Measurements from ENCODE around the gene AMD1. TPM values are rescaled to one million over a fixed set of nuclear protein-coding genes. Genes with fewer than 3 reads are reported as not detected.
"Not testable (repeated sequence)": the region's sequence is repeated elsewhere in the genome, so short reads cannot be mapped to it uniquely, and the experiment has no call there.

AMD1 gene
- total RNA-seq: 80.8 TPM

GRCh38 chr6:110873981-110874879, at the start of gene AMD1:
TSS of gene AMD1 (plus strand) at chr6:110874785. CDS start at chr6:110875106, 321 bp downstream.
- ATAC-seq: peak; percentile 94

GRCh38 chr6:110826236-110827129, 48.1 kb upstream of the AMD1 start:
- peak; percentile 68 for ATAC-seq

DNA sequence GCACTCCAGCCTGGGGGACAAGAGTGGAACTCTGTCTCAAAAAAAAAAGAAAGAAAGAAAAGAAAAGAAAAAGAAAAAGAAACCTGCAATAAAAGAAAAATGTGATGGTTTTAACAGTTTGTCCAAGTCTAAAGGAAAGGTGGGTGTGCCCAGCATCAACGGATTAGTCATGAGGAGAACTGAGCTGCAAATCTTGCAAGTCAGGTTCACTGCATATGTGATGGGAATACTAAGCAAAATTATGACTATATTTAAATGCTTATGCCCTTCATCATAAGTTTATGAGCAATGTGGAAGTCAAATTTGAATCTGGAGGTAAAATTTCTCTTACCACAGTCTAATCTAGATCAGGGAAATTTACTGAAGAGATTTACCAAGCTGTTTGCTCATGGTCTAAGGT, 46.2 kb upstream of the AMD1 start:
- peak; percentile 96 for ATAC-seq

GRCh38 chr6:110831405-110831804, 43.2 kb upstream of the AMD1 start:
- no peak for ATAC-seq

DNA sequence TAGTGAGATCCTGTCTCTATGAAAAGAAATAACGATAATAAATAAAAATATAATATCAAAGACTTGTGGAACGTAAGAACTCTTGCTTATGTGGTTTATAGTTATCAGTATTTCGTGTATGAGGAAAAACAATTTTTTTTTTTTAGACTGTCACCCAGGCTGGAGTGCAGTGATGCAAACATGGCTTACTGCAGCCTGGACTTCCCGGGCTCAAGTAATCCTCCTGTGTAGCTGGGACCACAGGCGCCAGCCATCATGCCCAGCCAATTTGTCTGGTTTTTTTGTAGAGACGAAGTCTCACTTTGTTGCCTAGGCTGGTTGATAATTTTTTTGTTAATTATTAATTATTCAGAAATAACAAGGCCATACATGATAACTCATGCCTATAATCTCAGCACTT, 40.8 kb upstream of the AMD1 start:
- ATAC-seq: no peak

- ATAC-seq: not testable (repeated sequence)
Measured at GRCh38 chr6:110835751-110836150, 38.8 kb upstream of the AMD1 start.

DNA sequence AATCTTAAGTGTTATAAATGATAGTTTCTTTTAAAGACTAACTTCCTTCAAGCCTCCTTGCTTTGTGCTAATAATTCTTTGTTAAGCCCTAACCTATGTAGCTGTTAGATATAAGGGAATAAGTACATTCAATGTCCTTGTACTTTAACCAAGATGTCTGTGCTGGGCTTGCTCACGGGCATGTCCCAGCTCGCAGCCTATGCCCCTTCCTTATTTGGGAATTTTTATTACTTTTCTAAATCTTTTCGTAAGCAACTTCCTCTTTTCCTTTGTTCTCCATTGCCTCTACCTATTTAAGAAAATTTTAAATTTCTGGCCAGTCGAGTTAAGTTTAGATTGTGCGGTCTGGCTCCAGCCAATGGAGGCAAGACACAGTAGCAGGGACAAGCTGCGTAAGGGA, 33.3 kb upstream of the AMD1 start:
- no peak for ATAC-seq

GRCh38 chr6:110849781-110850180, 24.8 kb upstream of the AMD1 start:
- no peak for ATAC-seq

- ATAC-seq: no peak
Measured at GRCh38 chr6:110852773-110853172, 21.8 kb upstream of the AMD1 start.

- ATAC-seq: peak; percentile 99
Measured at GRCh38 chr6:110853754-110854477, 20.7 kb upstream of the AMD1 start.

GRCh38 chr6:110856296-110856695, 18.3 kb upstream of the AMD1 start:
- ATAC-seq: no peak

- no peak for ATAC-seq
Measured at GRCh38 chr6:110858016-110858415, 16.6 kb upstream of the AMD1 start.

DNA sequence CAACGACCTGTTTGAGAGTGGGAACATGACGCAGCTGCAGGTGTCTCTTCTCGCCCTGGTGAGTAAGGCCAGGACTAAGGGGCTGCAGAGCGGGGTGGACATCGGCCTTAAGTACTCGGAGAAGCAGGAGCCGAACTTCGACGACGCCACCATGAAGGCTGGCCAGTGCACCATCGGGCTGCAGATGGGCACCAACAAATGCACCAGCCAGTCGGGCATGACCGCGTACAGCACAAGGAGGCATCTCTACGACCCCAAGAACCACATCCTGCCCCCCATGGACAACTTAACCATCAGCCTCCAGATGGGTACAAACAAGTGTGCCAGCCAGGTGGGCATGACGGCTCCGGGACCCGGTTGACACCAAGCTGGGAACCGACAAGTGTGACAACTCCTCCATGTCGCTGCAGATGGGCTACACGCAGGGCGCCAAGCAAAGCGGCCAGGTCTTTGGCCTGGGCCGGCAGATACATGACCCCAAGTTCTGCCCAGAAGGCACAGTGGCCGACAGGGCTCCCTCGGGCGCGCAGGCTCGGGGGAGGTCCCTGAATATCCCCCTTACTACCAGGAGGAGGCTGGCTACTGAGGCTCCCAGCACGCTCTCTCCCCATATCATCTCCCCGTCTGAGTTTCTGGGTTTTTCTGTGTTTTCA, 15.9 kb upstream of the AMD1 start:
- ATAC-seq: no peak

- ATAC-seq: no peak
Measured at GRCh38 chr6:110859335-110859792, 15.2 kb upstream of the AMD1 start.

GRCh38 chr6:110864824-110865223, 9.8 kb upstream of the AMD1 start:
- no peak for ATAC-seq

- ATAC-seq: peak; percentile 52
Measured at GRCh38 chr6:110874880-110875547, 429 bp downstream of the AMD1 start.

DNA sequence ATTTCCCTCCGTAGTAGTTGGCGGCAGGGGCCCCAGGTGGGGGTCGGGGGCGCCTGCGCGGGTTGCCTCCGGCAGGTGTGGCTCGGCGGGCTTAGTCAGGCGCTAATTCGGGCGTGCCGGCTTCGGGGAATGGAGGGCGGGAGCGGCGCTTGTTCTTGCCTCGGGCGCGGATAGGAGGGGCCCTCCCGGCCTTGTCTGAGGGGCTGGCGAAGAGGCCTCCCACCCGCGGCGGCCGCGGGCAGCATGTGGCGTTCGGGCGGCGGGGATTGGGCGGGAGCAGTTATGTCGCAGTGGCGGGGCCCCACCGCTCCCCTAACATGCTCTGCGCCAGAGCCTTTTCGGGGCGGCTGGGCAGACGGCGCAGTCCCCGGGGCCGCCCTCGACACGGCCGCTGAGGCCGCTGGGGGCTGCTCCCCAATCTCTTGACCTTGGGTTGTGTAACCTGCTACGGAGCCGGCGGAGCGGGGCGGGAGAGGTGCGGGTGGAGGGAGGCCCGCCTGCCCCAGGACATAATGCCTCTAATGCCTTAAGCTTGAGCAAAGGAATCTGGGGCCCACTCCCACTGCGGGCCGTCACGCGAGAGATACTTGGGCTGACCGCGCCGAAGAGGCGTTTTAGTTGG, 1.1 kb downstream of the AMD1 start:
- peak; percentile 42 for ATAC-seq

DNA sequence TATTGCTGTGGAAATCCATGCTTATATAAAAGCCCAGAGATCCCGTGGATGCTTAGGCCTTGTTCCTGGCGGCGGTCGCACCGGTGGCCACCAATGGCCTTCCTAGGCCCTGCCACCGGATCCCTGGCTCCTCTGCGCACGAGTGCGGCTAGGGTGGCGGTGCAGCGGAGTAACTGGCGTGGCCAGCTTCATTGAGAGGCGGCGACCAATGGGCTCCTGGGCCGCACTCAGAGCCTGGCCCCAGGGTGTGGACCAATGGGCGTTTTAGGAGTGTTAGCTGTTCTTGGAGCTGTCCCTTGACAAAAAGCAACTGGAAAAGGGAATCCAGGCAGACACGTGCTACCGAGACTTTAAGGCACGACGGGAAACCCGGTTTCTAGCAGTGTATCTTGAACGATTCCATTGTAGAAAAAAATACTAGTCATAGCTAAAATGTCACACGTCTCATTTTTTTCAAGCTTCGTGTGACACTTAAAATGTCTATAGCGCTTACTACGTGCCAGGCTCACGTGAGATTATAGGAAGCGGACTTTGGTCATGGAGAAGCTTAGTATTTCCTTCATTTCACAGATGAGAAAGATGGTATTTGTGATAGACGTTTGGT, 1.7 kb downstream of the AMD1 start:
- peak; percentile 84 for ATAC-seq

- no peak for ATAC-seq
Measured at GRCh38 chr6:110876806-110877564, 2.4 kb downstream of the AMD1 start.

DNA sequence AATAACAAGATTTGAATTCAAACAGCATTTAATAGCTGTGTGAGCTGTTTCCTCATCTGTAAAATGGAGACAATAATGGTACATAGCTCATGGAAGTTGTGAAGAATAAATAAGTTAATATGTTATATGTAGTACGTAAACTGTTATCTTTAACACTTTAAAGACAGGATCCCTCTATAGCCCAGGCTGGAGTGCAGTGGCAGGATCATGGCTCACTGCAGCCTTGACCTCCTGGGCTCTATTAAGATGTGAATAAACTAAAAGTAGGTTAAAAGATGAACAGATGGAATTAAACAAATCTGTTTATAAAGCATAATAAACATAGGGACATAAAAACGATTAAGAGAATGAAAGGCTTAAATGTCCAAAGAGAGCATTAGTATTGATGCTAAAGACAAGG, 3.0 kb downstream of the AMD1 start:
- no peak for ATAC-seq
